OCI-LY1 (cell line): ENCODE measurements around the gene TRIO.

Source experiments
- H2AFZ ChIP-seq: fragments of 200-600 bp; sonication (generic), shearing (Covaris generic); 2 replicates; pipeline ENCODE4 v1.6.0; 2014; ENCODE audit warnings: antibody characterized with exemption, mild to moderate bottlenecking, low read length
- H3F3A ChIP-seq: fragments of 200-600 bp; sonication (generic), shearing (Covaris generic); 2 replicates; pipeline ENCODE4 v1.6.0; 2014; ENCODE audit warnings: mild to moderate bottlenecking, antibody characterized with exemption, low read length, moderate library complexity; ENCODE audit not compliant: insufficient read depth
- H3K27ac ChIP-seq: fragments of 200-600 bp; sonication (generic); 2 replicates; pipeline ENCODE4 v1.5.1; 2014; ENCODE audit warnings: low read length, mixed run types, mild to moderate bottlenecking, low read depth; ENCODE audit not compliant: poor library complexity, severe bottlenecking
- H3K27me3 ChIP-seq: fragments of 200-600 bp; sonication (generic); 2 replicates; pipeline ENCODE4 v1.6.0; 2014; ENCODE audit warnings: antibody characterized with exemption, mild to moderate bottlenecking, low read length, moderate library complexity; ENCODE audit not compliant: insufficient read depth
- H3K36me3 ChIP-seq: fragments of 200-600 bp; sonication (generic); 2 replicates; pipeline ENCODE4 v1.6.1; 2014; ENCODE audit warnings: mild to moderate bottlenecking, antibody characterized with exemption, low read length, moderate library complexity, mixed read lengths; ENCODE audit not compliant: insufficient read depth
- H3K4me1 ChIP-seq: fragments of 200-600 bp; sonication (generic); 2 replicates; pipeline ENCODE4 v1.5.1; 2014; ENCODE audit warnings: mild to moderate bottlenecking, low read length, moderate library complexity; ENCODE audit not compliant: insufficient read depth, severe bottlenecking
- H3K4me2 ChIP-seq: fragments of 200-600 bp; sonication (generic), shearing (Covaris generic); 2 replicates; pipeline ENCODE4 v1.6.1; 2014; ENCODE audit warnings: low read length
- H3K4me3 ChIP-seq: fragments of 200-600 bp; sonication (generic); 2 replicates; pipeline ENCODE4 v1.5.1; 2014; ENCODE audit warnings: low read length, low read depth, mild to moderate bottlenecking, mixed read lengths; ENCODE audit not compliant: poor library complexity, severe bottlenecking
- H3K79me2 ChIP-seq: fragments of 200-600 bp; shearing (Covaris generic); 2 replicates; pipeline ENCODE4 v1.6.1; 2016; ENCODE audit warnings: mixed run types, low read length, mixed read lengths; ENCODE audit not compliant: insufficient read depth
- H3K9ac ChIP-seq: fragments of 200-600 bp; sonication (generic), shearing (Covaris generic); 2 replicates; pipeline ENCODE4 v1.6.1; 2014; ENCODE audit warnings: mild to moderate bottlenecking, low read length, mixed read lengths
- H3K9me2 ChIP-seq: fragments of 200-600 bp; sonication (generic), shearing (Covaris generic); 2 replicates; pipeline ENCODE4 v1.6.1; 2014; ENCODE audit warnings: low read depth, mild to moderate bottlenecking, low read length, mixed read lengths
- H3K9me3 ChIP-seq: fragments of 200-600 bp; shearing (Covaris generic); 2 replicates; pipeline ENCODE4 v1.6.1; 2014; ENCODE audit warnings: low read length, mixed read lengths
- H4K20me1 ChIP-seq: fragments of 200-600 bp; sonication (generic), shearing (Covaris generic); 2 replicates; pipeline ENCODE4 v1.6.0; 2016; ENCODE audit warnings: mild to moderate bottlenecking, low read length; ENCODE audit not compliant: insufficient read depth
- CTCF ChIP-seq: fragments of 200-600 bp; sonication (generic), shearing (Covaris generic); IDR thresholded peaks from 2 replicates; pipeline ENCODE4 v1.5.1; 2017; ENCODE audit warnings: mild to moderate bottlenecking, antibody characterized with exemption, low read length, moderate library complexity, mixed read lengths
- EZH2 ChIP-seq: fragments of 200-600 bp; sonication (generic), shearing (Covaris generic); IDR thresholded peaks from 2 replicates; pipeline ENCODE4 v1.8.0; 2017; ENCODE audit warnings: borderline replicate concordance, mixed run types, mild to moderate bottlenecking, antibody characterized with exemption, low read length, moderate library complexity, mixed read lengths

TRIO gene

GRCh38 chr5:14408969-14409586 is 265.9 kb downstream of the TRIO start:
- Histone ChIP-seq H3K27ac (no peak overlapping the region), H3K79me2 (no peaks in the 10 kb centered on the region)

GRCh38 chr5:14410068-14410393 is 266.9 kb downstream of the TRIO start:
- Histone ChIP-seq H3K4me3 (no peak overlapping the region), H3K9me2 (no peaks in the 10 kb centered on the region), H3K9me3 (no peaks in the 10 kb centered on the region), H3K4me2 (no peak overlapping the region), H3K27me3 (no peaks in the 10 kb centered on the region), H3K27ac (no peak overlapping the region), H4K20me1 (no peaks in the 10 kb centered on the region), H3K4me1 (no peaks in the 10 kb centered on the region), H3F3A (no peaks in the 10 kb centered on the region), H3K36me3 (no peaks in the 10 kb centered on the region), H2AFZ (no peak overlapping the region), H3K79me2 (no peaks in the 10 kb centered on the region), H3K9ac (no peak overlapping the region)
- TF ChIP-seq EZH2 (no peak), CTCF (no peak)

More at GRCh38 chr5:14408969-14409586, 265.9 kb downstream of the TRIO start:
- Histone ChIP-seq H3K27me3 (no peaks in the 10 kb centered on the region), H4K20me1 (no peaks in the 10 kb centered on the region), H3K9me2 (no peaks in the 10 kb centered on the region), H3K9ac (no peak overlapping the region), H3K9me3 (no peaks in the 10 kb centered on the region), H3K4me2 (no peak overlapping the region), H3K36me3 (no peaks in the 10 kb centered on the region), H3K4me3 (no peak overlapping the region), H3F3A (no peaks in the 10 kb centered on the region), H2AFZ (no peak overlapping the region), H3K4me1 (no peaks in the 10 kb centered on the region)
- no peak for TF ChIP-seq EZH2
- TF ChIP-seq CTCF = no peak

- TF ChIP-seq CTCF (no peak), EZH2 (no peak)
- no peaks in the 10 kb centered on the region for H3K79me2 ChIP-seq
- no peak overlapping the region for H3K27ac ChIP-seq
- no peak overlapping the region for H2AFZ ChIP-seq
- no peaks in the 10 kb centered on the region for H3F3A ChIP-seq
- no peak overlapping the region for H3K9ac ChIP-seq
- no peaks in the 10 kb centered on the region for H3K27me3 ChIP-seq
- H3K9me2 ChIP-seq = no peaks in the 10 kb centered on the region
- no peaks in the 10 kb centered on the region for H3K9me3 ChIP-seq
- H3K4me3 ChIP-seq = no peak overlapping the region
- H3K36me3 ChIP-seq = no peaks in the 10 kb centered on the region
- H3K4me1 ChIP-seq = no peaks in the 10 kb centered on the region
- no peak overlapping the region for H3K4me2 ChIP-seq
- H4K20me1 ChIP-seq = no peaks in the 10 kb centered on the region
Observed at GRCh38 chr5:14410394-14411201, 267.5 kb downstream of the TRIO start.
